Measurements from ENCODE around the gene SPAG9. TPM values are rescaled to one million over a fixed set of nuclear protein-coding genes. Genes with fewer than 3 reads are reported as not detected.
"Not testable (repeated sequence)": the region's sequence is repeated elsewhere in the genome, so short reads cannot be mapped to it uniquely, and the experiment has no call there.

SPAG9 gene
- total RNA-seq, 6 experiments from 2014 or later, result 35.2 to 49.7 (median 43.3) TPM

DNA sequence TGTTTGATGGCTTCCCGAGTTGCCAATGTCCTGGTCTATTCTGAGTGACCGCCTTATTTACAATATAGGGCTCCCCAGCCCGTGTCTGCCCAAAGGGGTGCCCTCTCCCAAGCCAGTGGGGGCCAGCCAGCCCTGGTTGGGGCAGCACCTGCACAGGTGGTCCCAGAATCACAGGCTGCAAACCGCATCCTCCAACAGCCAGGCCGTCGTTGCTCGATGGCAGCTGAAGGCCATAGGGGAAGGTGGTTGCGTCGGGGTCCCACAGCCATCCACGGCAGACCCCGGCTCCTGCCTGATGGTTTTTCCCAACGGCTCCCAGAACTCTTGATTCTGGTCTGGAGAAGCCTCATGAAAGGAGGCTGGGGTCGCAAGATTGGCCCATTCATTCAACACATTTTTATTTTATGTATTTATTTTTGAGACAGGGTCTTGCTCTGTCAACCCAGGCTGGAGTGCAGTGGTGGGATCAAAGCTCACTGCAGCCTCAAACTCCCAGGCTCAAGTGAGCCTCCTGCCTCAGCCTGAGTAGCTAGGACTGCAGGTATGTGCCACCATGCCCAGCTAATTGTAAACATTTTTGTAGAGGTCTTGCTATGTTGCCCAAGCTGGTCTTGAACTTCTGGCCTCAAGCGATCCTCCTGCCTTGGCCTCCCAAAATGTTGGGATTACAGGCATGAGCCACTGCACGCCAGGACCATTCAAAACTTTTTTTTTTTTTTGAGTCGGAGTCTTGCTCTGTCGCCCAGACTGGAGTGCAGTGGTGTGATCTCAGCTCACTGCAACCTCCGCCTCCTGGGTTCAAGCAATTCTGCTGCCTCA is 175.6 kb downstream of the SPAG9 start:
- Histone ChIP-seq H3K4me1 (peaks cover 0 to 71% (median 43%) of the 10 kb centered on the region in 4 donors), H3K27ac (peak overlapping the region in 2 of 3 donors; percentile 36 to 99), H3K9me3 (no peaks in the 10 kb centered on the region), H3K27me3 (no peaks in the 10 kb centered on the region), H3K4me3 (peak overlapping the region in 1 of 3 donors; percentile 76), H3K36me3 (no peaks in the 10 kb centered on the region)
- DNase-seq (peak in 1 of 3 donors; percentile 26), ATAC-seq (no peak)
- no peak for TF ChIP-seq CTCF (IDR thresholded peaks at IDR 0.05)
- no peak for TF ChIP-seq POLR2A (IDR thresholded peaks at IDR 0.05)
- 53% methylated on average over 5 of the region's 18 CpGs for WGBS (ENCODE audit: insufficient coverage, low coverage, low lambda C conversion rate, missing lambda C conversion rate)
- intact Hi-C loops (cut with DNase I), result loop anchor here (5.0 kb wide), 3 partner anchors 38 to 83 kb away; partner anchors contain the start of gene TOB1 (in 1 of the 2)

DNA sequence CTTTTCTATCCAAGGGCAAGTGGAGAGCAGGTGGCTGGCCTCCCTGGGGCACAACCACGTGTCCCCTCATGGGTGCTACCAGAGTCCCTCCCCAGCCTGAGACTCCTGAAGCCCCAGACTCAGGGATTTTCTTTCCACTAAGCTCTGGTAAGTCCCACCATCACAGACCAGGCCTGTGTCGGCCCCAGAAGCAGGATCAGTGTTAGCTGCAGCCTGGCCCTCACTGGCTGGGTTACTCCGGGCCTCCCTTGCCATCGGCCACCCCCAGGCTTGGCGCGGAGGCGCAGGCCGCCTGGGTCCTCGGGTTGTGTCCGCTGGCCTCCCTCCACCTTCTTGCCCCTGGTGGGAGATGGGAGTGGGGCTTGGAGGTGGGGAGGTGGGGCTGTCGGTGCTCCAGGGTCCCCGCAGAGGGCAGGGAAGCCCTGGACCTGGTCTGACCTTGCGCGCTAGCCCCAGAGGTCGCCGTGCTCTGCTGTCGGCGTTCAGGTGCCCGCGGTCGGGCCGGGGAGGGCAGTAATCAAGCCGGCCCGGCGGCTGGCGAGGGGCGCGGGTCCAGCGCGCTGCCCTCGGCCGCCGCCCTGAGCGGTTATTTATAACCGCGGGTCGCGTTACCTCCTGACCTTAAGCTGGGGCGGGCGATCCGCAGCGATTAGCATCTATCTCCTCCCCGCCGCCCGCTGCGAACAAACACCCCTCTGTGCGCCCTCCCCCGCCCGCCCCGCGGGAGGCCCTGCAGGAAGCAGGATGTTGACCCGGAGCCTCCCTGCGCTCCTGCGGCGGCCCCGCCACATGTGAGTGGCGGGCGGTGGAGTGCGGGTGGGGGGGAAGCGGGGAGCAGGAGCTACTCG is 176.4 kb downstream of the SPAG9 start:
- intact Hi-C loops (cut with DNase I), result loop anchor here in 1 of 2 donors (5.0 kb wide), 1 partner anchor 37 kb away; no protein-coding TSS in a partner anchor
- WGBS (ENCODE audit: insufficient coverage, low coverage, low lambda C conversion rate, missing lambda C conversion rate), result 3% methylated on average over 10 of the region's 61 CpGs
- Histone ChIP-seq H3K27me3 (no peaks in the 10 kb centered on the region), H3K4me3 (peak overlapping the region; percentile 46 to 76 (median 50)), H3K36me3 (no peaks in the 10 kb centered on the region), H3K4me1 (peaks cover 0 to 69% (median 39%) of the 10 kb centered on the region in 4 donors), H3K9me3 (no peaks in the 10 kb centered on the region), H3K27ac (peak overlapping the region; percentile 86 to 99 (median 90))
- peak; percentile 72 to 86 (median 77) for ATAC-seq
- peak; percentile 99 for TF ChIP-seq POLR2A (IDR thresholded peaks at IDR 0.05)
- no peak for TF ChIP-seq CTCF (IDR thresholded peaks at IDR 0.05)
- DNase-seq, result peak; percentile 94 to 98 (median 98)

DNA sequence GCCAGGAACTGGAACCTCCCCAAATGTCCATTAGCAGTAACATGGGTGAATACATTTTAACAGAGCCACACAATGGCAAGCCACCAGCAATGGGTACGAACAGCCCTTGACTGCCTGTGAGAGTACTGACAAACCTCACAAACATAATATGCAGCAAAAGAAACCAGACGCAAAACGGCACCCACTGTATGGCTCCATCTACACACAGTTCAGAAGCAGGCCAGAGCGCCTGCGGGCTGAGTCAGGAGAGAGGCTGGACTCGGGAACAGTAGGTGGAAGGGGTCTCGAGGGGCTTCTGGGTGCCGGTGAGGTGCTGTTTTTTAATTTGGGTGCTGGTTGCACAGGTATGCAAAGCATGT is 177.1 kb downstream of the SPAG9 start:
- intact Hi-C loops (cut with DNase I), result loop anchor here in 1 of 2 donors (5.0 kb wide), 1 partner anchor 36 kb away; no protein-coding TSS in a partner anchor
- WGBS (ENCODE audit: insufficient coverage, low coverage, low lambda C conversion rate, missing lambda C conversion rate), result 25% methylated on average over 7 of the region's 8 CpGs
- ATAC-seq (peak in 1 of 4 donors; percentile 3), DNase-seq (peak in 2 of 3 donors; percentile 52 to 59)
- Histone ChIP-seq H3K36me3 (no peaks in the 10 kb centered on the region), H3K27ac (peak overlapping the region; percentile 86 to 99 (median 90)), H3K9me3 (no peaks in the 10 kb centered on the region), H3K4me1 (peaks cover 0 to 64% (median 36%) of the 10 kb centered on the region in 4 donors), H3K27me3 (no peaks in the 10 kb centered on the region), H3K4me3 (peak overlapping the region; percentile 46 to 76 (median 50))
- TF ChIP-seq POLR2A (IDR thresholded peaks at IDR 0.05) (no peak), CTCF (IDR thresholded peaks at IDR 0.05) (no peak)

GRCh38 chr17:50941676-50942048 is 179.0 kb downstream of the SPAG9 start:
- peak overlapping the region in 2 of 3 donors; percentile 86 to 99 for H3K27ac ChIP-seq
- not testable (repeated sequence) for H3K9me3 ChIP-seq, H3K36me3 ChIP-seq, H3K4me3 ChIP-seq, H3K27me3 ChIP-seq
- DNase-seq (peak; percentile 15 to 49 (median 42)), ATAC-seq (peak in 1 of 4 donors; percentile 3)
- intact Hi-C loops (cut with DNase I), result loop anchor here in 1 of 2 donors (5.0 kb wide), 1 partner anchor 34 kb away; no protein-coding TSS in a partner anchor
- peaks cover 0 to 48% (median 25%) of the 10 kb centered on the region in 4 donors for H3K4me1 ChIP-seq
- 80% methylated on average over 4 of the region's 4 CpGs for WGBS (ENCODE audit: insufficient coverage, low coverage, low lambda C conversion rate, missing lambda C conversion rate)
